Uterus (tissue), 2 donors: Measurements from ENCODE around the gene PDE5A.

Experiments used
- CTCF ChIP-seq, 4 experiments: fragments of 200-600 bp in 2 of 4; fragments of 450-650 bp in 2 of 4; sonication (generic) in 2 of 4; IDR thresholded peaks; one replicate each; pipeline ENCODE4 v1.5.1; 2016 to 2019; ENCODE audit warnings: antibody characterized with exemption in 4 of 4, mild to moderate bottlenecking in 2 of 4, moderate library complexity in 1 of 4
- POLR2A ChIP-seq, 2 donors: fragments of 450-650 bp; IDR thresholded peaks; one replicate each; pipeline ENCODE4 v1.6.1; 2016; ENCODE audit warnings: antibody characterized with exemption in 2 of 2, mild to moderate bottlenecking in 1 of 2, moderate library complexity in 1 of 2

GRCh38 chr4:119598521-119598920 lies 30.1 kb downstream of the PDE5A start:
- TF ChIP-seq CTCF (IDR thresholded peaks at IDR 0.05) (no peak), POLR2A (IDR thresholded peaks at IDR 0.05) (no peak)
